Stomach smooth muscle (tissue), 2 donors: ENCODE data around the gene NOM1.
A peak's percentile ranks its signal among the peaks of the same experiment; 100 is the strongest.
"Not testable (repeated sequence)": the region's sequence is repeated elsewhere in the genome, so short reads cannot be mapped to it uniquely, and the experiment has no call there.

ENCODE experiments used
- H3K27ac ChIP-seq: one replicate; pipeline ENCODE4 v1.7.0; 2013; ENCODE audit warnings: mild to moderate bottlenecking, low read length, inconsistent platforms
- H3K27me3 ChIP-seq, 2 donors: one replicate each; pipeline ENCODE4 v1.7.0; 2013; ENCODE audit warnings: low read length in 2 of 2; ENCODE audit not compliant: insufficient read depth in 2 of 2, control insufficient read depth in 1 of 2
- H3K36me3 ChIP-seq, 2 donors: one replicate each; pipeline ENCODE4 v1.7.0; 2013; ENCODE audit warnings: low read length in 2 of 2; ENCODE audit not compliant: control insufficient read depth in 2 of 2, insufficient read depth in 2 of 2
- H3K4me1 ChIP-seq: one replicate; pipeline ENCODE4 v1.7.0; 2013; ENCODE audit warnings: low read length; ENCODE audit not compliant: control insufficient read depth, insufficient read depth
- H3K4me3 ChIP-seq, 2 donors: one replicate each; pipeline ENCODE4 v1.7.0; 2013; ENCODE audit warnings: low read length in 2 of 2
- H3K9ac ChIP-seq, 2 donors: one replicate each; pipeline ENCODE4 v1.7.0; 2013; ENCODE audit warnings: low read length in 2 of 2, mild to moderate bottlenecking in 1 of 2
- H3K9me3 ChIP-seq, 2 donors: one replicate each; pipeline ENCODE4 v1.7.0; 2013; ENCODE audit warnings: low read length in 2 of 2; ENCODE audit not compliant: control insufficient read depth in 2 of 2
- donor health status: healthy.
- donor health status: Pancreatic carcinoma.

NOM1 gene, protein sequence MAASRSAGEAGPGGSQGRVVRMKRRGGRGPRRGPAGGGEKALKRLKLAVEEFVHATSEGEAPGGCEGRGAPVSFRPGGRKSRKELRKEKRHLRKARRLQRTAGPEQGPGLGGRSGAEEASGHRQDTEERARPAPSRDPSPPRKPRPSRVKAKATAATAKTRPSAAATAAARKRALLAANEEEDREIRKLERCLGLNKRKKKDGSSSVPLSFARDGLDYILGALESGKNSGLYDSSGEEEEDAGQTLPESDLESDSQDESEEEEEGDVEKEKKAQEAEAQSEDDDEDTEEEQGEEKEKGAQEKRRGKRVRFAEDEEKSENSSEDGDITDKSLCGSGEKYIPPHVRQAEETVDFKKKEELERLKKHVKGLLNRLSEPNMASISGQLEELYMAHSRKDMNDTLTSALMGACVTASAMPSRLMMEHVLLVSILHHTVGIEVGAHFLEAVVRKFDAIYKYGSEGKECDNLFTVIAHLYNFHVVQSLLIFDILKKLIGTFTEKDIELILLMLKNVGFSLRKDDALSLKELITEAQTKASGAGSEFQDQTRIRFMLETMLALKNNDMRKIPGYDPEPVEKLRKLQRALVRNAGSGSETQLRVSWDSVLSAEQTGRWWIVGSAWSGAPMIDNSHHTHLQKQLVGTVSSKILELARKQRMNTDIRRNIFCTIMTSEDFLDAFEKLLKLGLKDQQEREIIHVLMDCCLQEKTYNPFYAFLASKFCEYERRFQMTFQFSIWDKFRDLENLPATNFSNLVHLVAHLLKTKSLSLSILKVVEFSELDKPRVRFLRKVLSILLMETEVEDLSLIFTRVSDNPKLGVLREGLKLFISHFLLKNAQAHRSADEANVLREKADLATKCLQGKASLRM

DNA sequence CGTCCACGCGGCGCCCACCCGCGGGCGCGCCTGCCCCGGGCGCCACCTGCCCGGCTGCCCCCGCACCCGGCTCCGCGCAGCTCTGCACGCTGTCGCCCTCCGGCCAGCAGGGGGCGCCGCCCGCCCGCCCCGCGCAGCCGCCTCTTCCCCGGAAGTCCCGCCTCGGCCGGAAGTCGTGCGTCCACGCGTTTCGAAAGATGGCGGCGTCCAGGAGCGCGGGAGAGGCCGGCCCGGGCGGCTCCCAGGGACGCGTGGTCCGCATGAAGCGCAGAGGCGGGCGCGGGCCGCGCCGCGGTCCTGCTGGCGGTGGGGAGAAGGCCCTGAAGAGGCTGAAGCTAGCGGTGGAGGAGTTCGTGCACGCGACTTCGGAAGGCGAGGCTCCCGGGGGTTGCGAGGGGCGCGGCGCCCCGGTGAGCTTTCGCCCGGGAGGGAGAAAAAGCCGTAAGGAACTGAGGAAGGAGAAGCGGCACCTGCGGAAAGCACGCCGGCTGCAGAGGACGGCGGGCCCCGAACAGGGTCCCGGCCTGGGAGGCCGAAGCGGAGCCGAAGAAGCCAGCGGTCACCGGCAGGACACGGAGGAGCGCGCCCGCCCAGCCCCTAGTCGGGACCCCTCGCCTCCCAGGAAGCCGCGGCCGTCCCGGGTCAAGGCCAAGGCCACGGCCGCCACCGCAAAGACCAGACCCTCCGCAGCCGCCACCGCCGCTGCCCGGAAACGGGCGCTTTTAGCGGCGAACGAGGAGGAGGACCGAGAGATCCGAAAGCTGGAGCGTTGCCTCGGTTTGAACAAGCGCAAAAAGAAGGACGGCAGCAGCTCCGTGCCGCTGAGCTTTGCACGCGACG is at the start of gene NOM1:
Gene NOM1, plus strand, starts transcription at position 172 of the 840 bp plus-strand sequence. Its CDS starts 26 bp downstream, at position 198.
- Histone ChIP-seq H3K9me3 (no peaks in the 10 kb centered on the region), H3K4me1 (peaks cover 26% of the 10 kb centered on the region), H3K27ac (no peak within 1 kb of the TSS), H3K4me3 (peak within 1 kb of the TSS; percentile 76 to 91), H3K36me3 (peaks cover 19 to 23% of the 10 kb centered on the region in 2 donors), H3K9ac (peak within 1 kb of the TSS; percentile 66), H3K27me3 (peaks cover under 1 to 5% of the 10 kb centered on the region in 2 donors)

DNA sequence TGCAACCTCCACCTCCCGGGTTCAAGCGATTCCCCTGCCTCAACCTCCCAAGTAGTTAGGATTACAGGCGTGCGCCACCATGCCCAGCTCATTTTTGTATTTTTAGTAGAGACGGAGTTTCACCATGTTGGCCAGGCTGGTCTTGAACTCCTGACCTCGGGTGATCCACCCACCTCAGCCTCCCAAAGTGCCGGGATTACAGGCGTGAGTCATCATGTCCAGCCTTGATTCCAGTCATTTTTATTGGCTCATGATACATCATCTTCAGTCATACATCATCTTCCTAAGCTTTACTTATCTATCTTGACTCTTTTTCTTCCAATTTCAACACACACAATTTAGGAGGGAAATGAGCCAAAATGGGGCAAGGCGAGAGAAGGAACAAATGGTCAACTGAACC is 49.4 kb upstream of the NOM1 start:
- not testable (repeated sequence) for H3K4me1 ChIP-seq

DNA sequence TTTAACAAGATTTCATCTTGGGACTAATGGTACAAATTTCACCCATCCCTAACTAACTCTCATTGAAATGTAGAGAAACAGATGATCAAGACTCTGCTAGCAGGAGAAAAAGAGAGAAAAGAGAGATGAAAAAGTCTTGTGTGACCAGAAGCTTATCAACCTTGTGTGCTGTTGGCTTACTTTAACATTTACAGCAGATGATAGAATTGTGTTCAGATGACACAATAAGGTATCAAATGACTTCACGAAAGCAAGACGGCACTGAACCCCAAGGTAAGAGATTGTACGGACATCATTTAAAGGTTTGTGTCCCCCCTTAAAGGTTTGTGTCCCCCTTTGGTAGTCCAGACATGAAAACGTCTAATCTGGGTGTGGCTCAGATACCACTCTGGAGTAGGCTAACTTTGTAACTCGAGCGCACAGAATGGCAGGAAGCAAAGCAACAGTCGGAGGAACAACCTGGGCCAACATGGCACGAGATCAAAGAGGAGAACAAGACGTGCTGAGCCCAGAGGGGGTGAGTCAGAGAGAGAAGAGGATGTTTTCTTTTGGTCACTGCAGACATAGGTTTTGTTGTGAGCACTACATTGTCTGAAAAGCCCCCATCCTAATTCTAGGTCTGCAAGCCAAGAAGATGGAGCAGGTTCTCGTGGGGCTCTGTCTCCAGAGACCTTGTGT is 46.1 kb upstream of the NOM1 start:
- H3K9me3 ChIP-seq, result no peaks in the 10 kb centered on the region
- H3K4me1 ChIP-seq, result no peaks in the 10 kb centered on the region
- no peak overlapping the region for H3K4me3 ChIP-seq
- H3K27me3 ChIP-seq, result no peaks in the 10 kb centered on the region
- H3K27ac ChIP-seq, result no peak overlapping the region
- H3K36me3 ChIP-seq, result no peaks in the 10 kb centered on the region
- no peak overlapping the region for H3K9ac ChIP-seq

More for the DNA sequence above, 49.4 kb upstream of the NOM1 start:
- H3K36me3 ChIP-seq, H3K9me3 ChIP-seq, H3K9ac ChIP-seq, H3K27ac ChIP-seq, H3K4me3 ChIP-seq, H3K27me3 ChIP-seq: not testable (repeated sequence)

DNA sequence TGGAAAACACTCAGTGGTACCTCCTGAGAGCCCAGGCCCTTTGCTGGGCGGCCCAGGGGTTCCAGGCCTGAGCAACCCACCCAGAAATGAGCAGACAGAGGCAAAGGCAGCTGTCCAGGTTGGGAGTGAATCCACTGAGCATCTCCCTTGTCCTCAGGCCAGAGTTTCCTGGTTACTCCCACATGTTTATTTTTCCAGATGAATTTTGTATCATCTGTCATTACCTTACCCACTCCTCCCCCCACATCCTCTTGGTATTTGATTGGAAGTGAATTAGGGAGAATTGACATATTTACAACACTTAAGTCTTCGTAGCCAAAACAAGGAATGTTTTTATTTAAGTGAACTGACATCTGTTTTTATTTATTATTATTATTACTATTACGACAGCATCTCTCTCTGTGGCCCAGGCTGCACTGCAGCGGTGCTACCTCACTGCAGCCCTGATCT is 43.3 kb upstream of the NOM1 start:
- H3K9ac ChIP-seq, result no peak overlapping the region
- H3K36me3 ChIP-seq, result no peaks in the 10 kb centered on the region
- no peak overlapping the region for H3K27ac ChIP-seq
- no peak overlapping the region for H3K4me3 ChIP-seq
- H3K9me3 ChIP-seq, result no peaks in the 10 kb centered on the region
- no peaks in the 10 kb centered on the region for H3K27me3 ChIP-seq
- no peaks in the 10 kb centered on the region for H3K4me1 ChIP-seq

DNA sequence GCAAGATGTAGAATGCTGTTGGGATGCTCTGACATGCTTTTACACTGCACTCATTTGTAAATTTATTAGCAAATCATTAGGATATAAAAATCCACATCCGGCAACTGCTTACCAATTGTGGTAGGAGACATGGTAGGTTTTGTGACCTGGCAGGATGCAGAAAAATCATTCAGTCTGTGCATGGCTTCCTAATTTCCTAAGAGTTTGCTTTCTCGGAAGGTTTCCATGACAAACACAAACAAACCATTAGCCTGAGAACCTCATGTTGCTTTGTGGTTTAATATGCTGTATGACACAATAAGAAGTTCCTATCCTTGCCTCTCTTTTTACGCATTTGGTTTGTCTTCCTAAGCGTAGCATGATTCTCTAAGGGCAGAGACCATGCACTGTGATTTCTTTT is 41.9 kb upstream of the NOM1 start:
- no peaks in the 10 kb centered on the region for H3K27me3 ChIP-seq
- H3K9ac ChIP-seq, result no peak overlapping the region
- H3K4me3 ChIP-seq, result no peak overlapping the region
- H3K27ac ChIP-seq, result no peak overlapping the region
- no peaks in the 10 kb centered on the region for H3K36me3 ChIP-seq
- H3K4me1 ChIP-seq, result no peaks in the 10 kb centered on the region
- H3K9me3 ChIP-seq, result no peaks in the 10 kb centered on the region

DNA sequence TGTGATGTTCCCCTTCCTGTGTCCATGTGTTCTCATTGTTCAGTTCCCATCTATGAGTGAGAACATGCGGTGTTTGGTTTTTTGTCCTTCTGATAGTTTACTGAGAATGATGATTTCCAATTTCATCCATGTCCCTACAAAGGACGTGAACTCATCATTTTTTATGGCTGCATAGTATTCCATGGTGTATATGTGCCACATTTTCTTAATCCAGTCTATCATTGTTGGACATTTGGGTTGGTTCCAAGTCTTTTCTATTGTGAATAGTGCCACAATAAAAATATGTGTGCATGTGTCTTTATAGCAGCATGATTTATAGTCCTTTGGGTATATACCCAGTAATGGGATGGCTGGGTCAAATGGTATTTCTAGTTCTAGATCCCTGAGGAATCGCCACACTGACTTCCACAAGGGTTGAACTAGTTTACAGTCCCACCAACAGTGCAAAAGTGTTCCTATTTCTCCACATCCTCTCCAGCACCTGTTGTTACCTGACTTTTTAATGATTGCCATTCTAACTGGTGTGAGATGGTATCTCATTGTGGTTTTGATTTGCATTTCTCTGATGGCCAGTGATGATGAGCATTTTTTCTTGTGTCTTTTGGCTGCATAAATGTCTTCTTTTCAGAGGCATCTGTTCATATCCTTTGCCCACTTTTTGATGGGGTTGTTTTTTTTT is 39.8 kb upstream of the NOM1 start:
- H3K4me1 ChIP-seq, H3K4me3 ChIP-seq, H3K9me3 ChIP-seq, H3K36me3 ChIP-seq, H3K9ac ChIP-seq, H3K27ac ChIP-seq, H3K27me3 ChIP-seq: not testable (repeated sequence)

DNA sequence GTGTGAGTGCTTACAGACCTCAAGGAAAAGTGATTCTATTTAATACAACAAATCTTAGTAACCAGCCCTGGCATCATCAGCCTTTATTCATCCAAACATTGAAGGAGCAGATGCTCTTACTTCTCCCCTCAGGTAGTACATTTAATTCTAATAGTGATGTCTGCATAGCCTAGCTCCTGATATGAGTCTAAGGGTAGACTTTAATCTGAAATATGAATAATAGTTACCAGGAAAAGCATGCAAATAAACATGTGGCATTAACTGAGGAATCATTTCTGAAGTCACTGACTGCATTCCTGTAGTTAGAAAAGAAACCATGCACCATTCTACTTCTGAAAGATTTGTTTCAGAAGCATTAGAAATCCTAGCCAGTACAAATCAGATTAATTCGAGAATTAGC is 30.9 kb upstream of the NOM1 start:
- no peak overlapping the region for H3K27ac ChIP-seq
- H3K9me3 ChIP-seq, result no peaks in the 10 kb centered on the region
- H3K27me3 ChIP-seq, result peaks cover 4 to 6% of the 10 kb centered on the region in 2 donors
- no peak overlapping the region for H3K9ac ChIP-seq
- no peak overlapping the region for H3K4me3 ChIP-seq
- no peaks in the 10 kb centered on the region for H3K36me3 ChIP-seq
- no peaks in the 10 kb centered on the region for H3K4me1 ChIP-seq

DNA sequence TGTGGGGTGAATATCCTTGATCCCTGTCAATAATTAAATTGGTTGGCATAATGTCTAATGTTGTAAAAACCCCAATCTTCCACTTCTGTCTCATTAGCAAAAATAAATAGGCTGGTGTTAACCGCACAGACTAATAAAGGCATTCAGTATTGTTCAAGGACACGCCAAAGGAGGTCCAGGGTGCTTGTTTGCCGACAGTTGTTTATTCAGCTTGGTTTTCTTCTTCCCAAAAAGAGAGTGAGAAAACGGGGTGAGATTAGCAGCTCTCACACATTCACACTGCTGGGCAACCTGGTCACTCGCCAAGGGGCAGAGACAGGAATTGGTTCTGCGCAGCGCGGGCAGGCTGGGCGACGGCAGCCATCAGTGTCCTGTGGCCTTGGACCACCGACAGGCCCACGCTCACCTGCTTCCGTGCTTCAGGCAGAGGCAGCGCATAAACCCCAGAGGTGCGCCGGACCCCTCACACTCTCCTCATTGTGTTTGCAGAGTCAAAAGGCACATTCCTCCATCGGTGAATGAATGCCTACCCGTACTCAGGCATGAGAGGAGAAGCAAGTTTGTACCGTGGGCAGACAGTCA is 30.3 kb upstream of the NOM1 start:
- Histone ChIP-seq H3K4me3 (no peak overlapping the region), H3K36me3 (no peaks in the 10 kb centered on the region), H3K27ac (no peak overlapping the region), H3K9me3 (no peaks in the 10 kb centered on the region), H3K9ac (no peak overlapping the region), H3K4me1 (no peaks in the 10 kb centered on the region), H3K27me3 (peaks cover 4 to 6% of the 10 kb centered on the region in 2 donors)

DNA sequence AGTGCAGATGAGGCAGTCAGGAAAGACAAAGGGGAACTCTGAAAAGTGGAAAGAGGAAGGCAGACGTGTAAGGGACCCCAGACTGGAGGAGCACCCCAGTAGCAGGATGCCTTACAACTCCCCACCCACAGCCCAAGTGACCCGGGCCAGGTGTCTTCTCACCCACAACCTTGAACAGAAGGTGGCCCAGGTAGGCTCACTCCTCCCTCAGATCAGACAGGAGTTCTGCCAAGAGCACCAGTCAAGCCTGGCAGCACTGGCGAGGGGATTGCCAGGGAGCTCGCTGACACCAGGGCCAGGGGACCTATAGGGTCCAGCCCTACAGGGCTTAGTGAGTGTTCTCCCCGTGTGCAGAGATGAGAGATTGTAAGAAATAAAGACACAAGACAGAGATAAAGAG is 29.4 kb upstream of the NOM1 start:
- peaks cover 4 to 6% of the 10 kb centered on the region in 2 donors for H3K27me3 ChIP-seq
- H3K9me3 ChIP-seq, result no peaks in the 10 kb centered on the region
- H3K4me3 ChIP-seq, result no peak overlapping the region
- no peaks in the 10 kb centered on the region for H3K36me3 ChIP-seq
- no peak overlapping the region for H3K9ac ChIP-seq
- H3K4me1 ChIP-seq, result no peaks in the 10 kb centered on the region
- H3K27ac ChIP-seq, result no peak overlapping the region
